HCT116 (cell line): ENCODE measurements around the gene KNCN. TPM values are rescaled to one million over a fixed set of nuclear protein-coding genes. Genes with fewer than 3 reads are reported as not detected.

ENCODE experiments used
- ATAC-seq: fragments of 200-7000 bp; cut with Tn5 transposase; 2 replicates; pipeline ENCODE4 v1.9.1; 2020; ENCODE audit warnings: mild to moderate bottlenecking, moderate library complexity
- BruUV-seq: library from RNA; stranded (reverse); fragments of 400-500 nt; replicated peaks from 2 replicates; lab custom pipeline; 2021; lab: Mats Ljungman, UMichigan
- CTCF ChIA-PET: fragments of 300-600 bp; sonication (Branson Sonifier 250); formaldehyde crosslinking; loops from one replicate; lab custom pipeline; 2021; ENCODE audit warnings: antibody characterized with exemption; lab: Charles Lee
- POLR2A ChIA-PET: fragments of 300-600, 350-600 bp; sonication (Branson Sonifier 250); formaldehyde crosslinking; loops from one replicate; lab custom pipeline; 2021; ENCODE audit warnings: antibody characterized with exemption; lab: Charles Lee
- RAD21 ChIA-PET, 2 experiments: fragments of 300-600 bp; sonication (Branson Sonifier 250); formaldehyde crosslinking; loops; one replicate each; lab custom pipeline; 2023; ENCODE audit warnings: low total read pairs in 2 of 2; ENCODE audit not compliant: uncharacterized antibody in 2 of 2, unreplicated experiment in 2 of 2, low non-redundant PET in 1 of 2; lab: Charles Lee
- DNase-seq: peaks from one replicate; pipeline ENCODE4 v3.0.0-alpha.2; 2010; ENCODE audit warnings: low read depth, low spot score
- H2AFZ ChIP-seq: fragments of 200-600 bp; shearing (Covaris generic), sonication (generic); 2 replicates; pipeline ENCODE4 v1.6.1; 2017; ENCODE audit warnings: low read depth, mixed run types, mixed read lengths, antibody characterized with exemption, low read length; ENCODE audit not compliant: poor library complexity, severe bottlenecking
- H3K27ac ChIP-seq: 2 replicates; pipeline ENCODE4 v1.5.1; 2012; ENCODE audit warnings: low read depth, low read length
- H3K27me3 ChIP-seq: fragments of 200-600 bp; sonication (generic); 2 replicates; pipeline ENCODE4 v1.6.1; 2016; ENCODE audit warnings: mixed run types, low read length, mixed read lengths; ENCODE audit not compliant: insufficient read depth
- H3K36me3 ChIP-seq, 2 experiments: fragments of 200-500 bp in 1 of 2; fragments of 200-600 bp in 1 of 2; sonication (Bioruptor generic) in 1 of 2; sonication (generic) in 1 of 2; 2 replicates each; pipeline versions ENCODE4 v1.5.1 to v1.6.1; 2014 to 2016; ENCODE audit warnings: low read length in 2 of 2, inconsistent platforms in 1 of 2, mixed read lengths in 1 of 2, mixed run types in 1 of 2; ENCODE audit not compliant: insufficient read depth in 2 of 2, control insufficient read depth in 1 of 2
- H3K4me1 ChIP-seq, 2 experiments: fragments of 200-600 bp in 1 of 2; sonication (generic) in 1 of 2; 2 replicates each; pipeline versions ENCODE4 v1.5.1 to v1.6.1; 2012 to 2017; ENCODE audit warnings: low read length in 2 of 2, inconsistent platforms in 1 of 2, mild to moderate bottlenecking in 1 of 2, mixed read lengths in 1 of 2, mixed run types in 1 of 2, moderate library complexity in 1 of 2; ENCODE audit not compliant: insufficient read depth in 2 of 2, control insufficient read depth in 1 of 2
- H3K4me2 ChIP-seq: fragments of 200-600 bp; sonication (generic); 2 replicates; pipeline ENCODE4 v1.6.1; 2017; ENCODE audit warnings: mixed run types, low read length, mixed read lengths
- H3K4me3 ChIP-seq, 2 experiments: fragments of 200-600 bp in 1 of 2; sonication (generic) in 1 of 2; replicated peaks in 1 of 2; 2 replicates each; pipeline ENCODE4 v1.5.1; 2011 to 2016; ENCODE audit warnings: low read length in 2 of 2, control low read depth in 1 of 2, low read depth in 1 of 2, mild to moderate bottlenecking in 1 of 2, mixed read lengths in 1 of 2, mixed run types in 1 of 2
- H3K79me2 ChIP-seq: fragments of 200-600 bp; sonication (generic); 2 replicates; pipeline ENCODE4 v1.6.1; 2017; ENCODE audit warnings: mild to moderate bottlenecking, mixed run types, low read length, moderate library complexity, mixed read lengths; ENCODE audit not compliant: insufficient read depth
- H3K9ac ChIP-seq: fragments of 200-600 bp; sonication (generic); 2 replicates; pipeline ENCODE4 v1.6.1; 2016; ENCODE audit warnings: low read length, mixed read lengths
- H3K9me2 ChIP-seq: fragments of 200-600 bp; sonication (generic), shearing (Covaris generic); 2 replicates; pipeline ENCODE4 v1.6.1; 2017; ENCODE audit warnings: mixed run types, mild to moderate bottlenecking, moderate library complexity; ENCODE audit not compliant: insufficient read depth
- H3K9me3 ChIP-seq, 2 experiments: fragments of 200-500 bp in 1 of 2; fragments of 200-600 bp in 1 of 2; sonication (Bioruptor generic) in 1 of 2; sonication (generic) in 1 of 2; 2 replicates each; pipeline ENCODE4 v1.6.1; 2014 to 2017; ENCODE audit warnings: low read length in 2 of 2, mixed read lengths in 2 of 2, inconsistent platforms in 1 of 2, low read depth in 1 of 2, mild to moderate bottlenecking in 1 of 2, mixed run types in 1 of 2, moderate library complexity in 1 of 2; ENCODE audit not compliant: control insufficient read depth in 1 of 2, insufficient read depth in 1 of 2
- H4K20me1 ChIP-seq: fragments of 200-600 bp; sonication (generic), shearing (Covaris generic); 2 replicates; pipeline ENCODE4 v1.6.1; 2017; ENCODE audit warnings: mixed run types, mild to moderate bottlenecking, moderate library complexity; ENCODE audit not compliant: insufficient read depth
- CBX3 ChIP-seq: IDR thresholded peaks from 2 replicates; pipeline ENCODE4 v1.6.1; 2012; ENCODE audit warnings: low read depth
- CEBPB ChIP-seq: IDR thresholded peaks from 2 replicates; pipeline ENCODE4 v1.6.1; 2012; ENCODE audit warnings: low read depth
- ELF1 ChIP-seq: IDR thresholded peaks from 2 replicates; pipeline ENCODE4 v1.6.1; 2012; ENCODE audit warnings: low read depth, borderline replicate concordance
- EZH2 ChIP-seq: fragments of 200-600 bp; sonication (generic); IDR thresholded peaks from 2 replicates; pipeline ENCODE4 v1.6.1; 2017; ENCODE audit warnings: antibody characterized with exemption, mixed run types
- FOSL1 ChIP-seq: IDR thresholded peaks from 2 replicates; pipeline ENCODE4 v1.6.1; 2012; ENCODE audit warnings: low read depth
- JUND ChIP-seq: IDR thresholded peaks from 2 replicates; pipeline ENCODE4 v1.6.1; 2012
- POLR2AphosphoS5 ChIP-seq: IDR thresholded peaks from 2 replicates; pipeline ENCODE4 v1.6.1; 2011; ENCODE audit warnings: mild to moderate bottlenecking, low read depth, low read length, moderate library complexity
- RAD21 ChIP-seq: IDR thresholded peaks from 2 replicates; pipeline ENCODE4 v1.6.1; 2012; ENCODE audit warnings: low read depth, mild to moderate bottlenecking
- REST ChIP-seq: IDR thresholded peaks from 2 replicates; pipeline ENCODE4 v1.6.1; 2012; ENCODE audit warnings: low read depth
- SIN3A ChIP-seq: IDR thresholded peaks from 2 replicates; pipeline ENCODE4 v1.6.1; 2012; ENCODE audit warnings: low read depth
- SP1 ChIP-seq: IDR thresholded peaks from 2 replicates; pipeline ENCODE4 v1.6.1; 2012; ENCODE audit warnings: low read depth
- SRF ChIP-seq: IDR thresholded peaks from 2 replicates; pipeline ENCODE4 v1.6.1; 2012; ENCODE audit warnings: low read depth
- TCF7L2 ChIP-seq: IDR thresholded peaks from 2 replicates; pipeline ENCODE4 v1.7.0; 2011; ENCODE audit warnings: borderline replicate concordance, inconsistent platforms; ENCODE audit not compliant: insufficient read depth, insufficient read length; ENCODE audit errors: extremely low read depth
- YY1 ChIP-seq: IDR thresholded peaks from 2 replicates; pipeline ENCODE4 v1.6.1; 2011; ENCODE audit warnings: low read length, low read depth, moderate library complexity, mild to moderate bottlenecking; ENCODE audit not compliant: insufficient replicate concordance; ENCODE audit errors: extremely low read depth
- ZFX ChIP-seq: fragments of 450-650 bp; IDR thresholded peaks from 2 replicates; pipeline ENCODE4 v1.6.1; 2017
- ZNF274 ChIP-seq: fragments of 200-500 bp; sonication (Bioruptor generic); IDR thresholded peaks from 2 replicates; pipeline ENCODE4 v1.6.1; 2014; ENCODE audit warnings: mild to moderate bottlenecking, low read depth, low read length, inconsistent platforms
- intact Hi-C: fragments of 100-400 bp; cut with micrococcal nuclease; formaldehyde crosslinking; loops from 2 replicates; pipeline ENCODE4 v1.10.0; 2022
- total RNA-seq: library from RNA; stranded (reverse); gene quantifications from one replicate; pipeline ENCODE4 v1.2.1, GENCODE V29; 2021; ENCODE audit not compliant: unreplicated experiment
- TF ChIP-seq, protein P1 (sequence below): IDR thresholded peaks from 2 replicates; pipeline ENCODE4 v1.6.1; 2011; ENCODE audit warnings: mild to moderate bottlenecking, low read length, moderate library complexity; ENCODE audit not compliant: insufficient replicate concordance; ENCODE audit errors: extremely low read depth
- TF ChIP-seq, protein P2 (sequence below): IDR thresholded peaks from 2 replicates; pipeline ENCODE4 v1.6.1; 2012
- TF ChIP-seq, protein P3 (sequence below): IDR thresholded peaks from 2 replicates; pipeline ENCODE4 v1.6.1; 2012

The KNCN gene
- total RNA-seq, 1 experiment from 2014 or later, result not detected

- intact Hi-C loops, result no loop called here
- Histone ChIP-seq H4K20me1 (no peaks in the 10 kb centered on the region), H3K79me2 (peaks cover 7% of the 10 kb centered on the region; the same call in 1 of the 2 replicates), H3K9me3 (no peaks in the 10 kb centered on the region), H3K27ac (no peak overlapping the region), H3K27me3 (no peaks in the 10 kb centered on the region), H2AFZ (no peak overlapping the region), H3K4me3 (no peak overlapping the region), H3K4me2 (no peak overlapping the region), H3K36me3 (no peaks in the 10 kb centered on the region), H3K9me2 (no peaks in the 10 kb centered on the region), H3K9ac (no peak overlapping the region), H3K4me1 (peaks cover 0 to 7% of the 10 kb centered on the region in 2 experiments; a peak in 2 of 4 replicates)
- DNase-seq, result no peak
- ATAC-seq, result no peak
- ChIA-PET CTCF (no interaction called here), RAD21 (no interaction called here), POLR2A (no interaction called here)
- no TSS peak for BruUV-seq
- TF ChIP-seq, protein P1, sequence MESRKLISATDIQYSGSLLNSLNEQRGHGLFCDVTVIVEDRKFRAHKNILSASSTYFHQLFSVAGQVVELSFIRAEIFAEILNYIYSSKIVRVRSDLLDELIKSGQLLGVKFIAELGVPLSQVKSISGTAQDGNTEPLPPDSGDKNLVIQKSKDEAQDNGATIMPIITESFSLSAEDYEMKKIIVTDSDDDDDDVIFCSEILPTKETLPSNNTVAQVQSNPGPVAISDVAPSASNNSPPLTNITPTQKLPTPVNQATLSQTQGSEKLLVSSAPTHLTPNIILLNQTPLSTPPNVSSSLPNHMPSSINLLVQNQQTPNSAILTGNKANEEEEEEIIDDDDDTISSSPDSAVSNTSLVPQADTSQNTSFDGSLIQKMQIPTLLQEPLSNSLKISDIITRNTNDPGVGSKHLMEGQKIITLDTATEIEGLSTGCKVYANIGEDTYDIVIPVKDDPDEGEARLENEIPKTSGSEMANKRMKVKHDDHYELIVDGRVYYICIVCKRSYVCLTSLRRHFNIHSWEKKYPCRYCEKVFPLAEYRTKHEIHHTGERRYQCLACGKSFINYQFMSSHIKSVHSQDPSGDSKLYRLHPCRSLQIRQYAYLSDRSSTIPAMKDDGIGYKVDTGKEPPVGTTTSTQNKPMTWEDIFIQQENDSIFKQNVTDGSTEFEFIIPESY, result no peak
- TF ChIP-seq, protein P2, sequence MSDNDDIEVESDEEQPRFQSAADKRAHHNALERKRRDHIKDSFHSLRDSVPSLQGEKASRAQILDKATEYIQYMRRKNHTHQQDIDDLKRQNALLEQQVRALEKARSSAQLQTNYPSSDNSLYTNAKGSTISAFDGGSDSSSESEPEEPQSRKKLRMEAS, result no peak
- TF ChIP-seq YY1 (no peak), SP1 (no peak), CEBPB (no peak), REST (no peak), ZNF274 (no peak), SRF (no peak), ZFX (no peak), TCF7L2 (no peak), RAD21 (no peak), SIN3A (no peak), FOSL1 (no peak), POLR2AphosphoS5 (no peak), CBX3 (no peak), JUND (no peak), ELF1 (no peak), EZH2 (no peak)
- TF ChIP-seq, protein P3, sequence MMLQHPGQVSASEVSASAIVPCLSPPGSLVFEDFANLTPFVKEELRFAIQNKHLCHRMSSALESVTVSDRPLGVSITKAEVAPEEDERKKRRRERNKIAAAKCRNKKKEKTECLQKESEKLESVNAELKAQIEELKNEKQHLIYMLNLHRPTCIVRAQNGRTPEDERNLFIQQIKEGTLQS, result no peak
Measured at GRCh38 chr1:46599059-46599970, 47.9 kb upstream of the KNCN start.
